IMR-90 (cell line): ENCODE results near the gene BAIAP2. TPM values are rescaled to one million over a fixed set of nuclear protein-coding genes. Genes with fewer than 3 reads are reported as not detected.

ENCODE experiments used
- ATAC-seq: fragments of 200-7000 bp; cut with Tn5 transposase; 2 replicates; pipeline ENCODE4 v1.9.1; 2020; ENCODE audit warnings: low read depth, mild to moderate bottlenecking, moderate library complexity
- BruUV-seq: library from RNA; stranded (reverse); fragments of 400-500 nt; replicated peaks from 2 replicates; lab custom pipeline; 2021; lab: Mats Ljungman, UMichigan
- CTCF ChIA-PET: fragments of 300-600 bp; formaldehyde crosslinking; extraction: SDS; loops from one replicate; lab custom pipeline; 2021; ENCODE audit warnings: antibody characterized with exemption; lab: Yijun Ruan, JAX
- POLR2A ChIA-PET: fragments of 300-600 bp; sonication (Branson Sonifier 250); formaldehyde crosslinking; loops from one replicate; lab custom pipeline; 2022; ENCODE audit warnings: antibody characterized with exemption; ENCODE audit not compliant: unreplicated experiment; lab: Charles Lee
- DNase-seq: peaks from one replicate; pipeline ENCODE4 v3.0.0; 2013
- H2AFZ ChIP-seq: replicated peaks from 2 replicates; pipeline ENCODE3; 2013; ENCODE audit warnings: low read length, mild to moderate bottlenecking; ENCODE audit not compliant: poor library complexity
- H2AK5ac ChIP-seq: 2 replicates; pipeline ENCODE4 v1.6.1; 2013; ENCODE audit warnings: low read depth, low read length, inconsistent platforms
- H2AK9ac ChIP-seq: replicated peaks from 2 replicates; pipeline ENCODE3; 2013; ENCODE audit warnings: mild to moderate bottlenecking, low read depth, low read length, moderate library complexity; ENCODE audit not compliant: poor library complexity
- H2BK120ac ChIP-seq: 2 replicates; pipeline ENCODE4 v1.6.1; 2013; ENCODE audit warnings: low read depth, low read length, inconsistent platforms
- H2BK15ac ChIP-seq: 3 replicates; pipeline ENCODE4 v1.6.1; 2013; ENCODE audit warnings: low read depth, low read length, inconsistent platforms
- H2BK20ac ChIP-seq: 2 replicates; pipeline ENCODE4 v1.6.1; 2013; ENCODE audit warnings: low read depth, mild to moderate bottlenecking, inconsistent platforms, low read length, moderate library complexity
- H2BK5ac ChIP-seq: 2 replicates; pipeline ENCODE4 v1.6.1; 2013; ENCODE audit warnings: mild to moderate bottlenecking, low read depth, low read length, inconsistent platforms; ENCODE audit not compliant: poor library complexity, severe bottlenecking
- H3K14ac ChIP-seq: replicated peaks from 2 replicates; pipeline ENCODE4 v1.6.1; 2013; ENCODE audit warnings: low read depth, low read length, inconsistent platforms
- H3K18ac ChIP-seq: 2 replicates; pipeline ENCODE4 v1.6.1; 2013; ENCODE audit warnings: low read depth, low read length, control low read depth
- H3K23ac ChIP-seq: 2 replicates; pipeline ENCODE4 v1.6.1; 2013; ENCODE audit warnings: low read depth, low read length, inconsistent platforms
- H3K27ac ChIP-seq: 2 replicates; pipeline ENCODE4 v1.5.1; 2013; ENCODE audit warnings: mild to moderate bottlenecking, control low read depth, low read length; ENCODE audit not compliant: insufficient read depth
- H3K27me3 ChIP-seq: 2 replicates; pipeline ENCODE4 v1.6.1; 2013; ENCODE audit warnings: low read length; ENCODE audit not compliant: control insufficient read depth, insufficient read depth
- H3K36me3 ChIP-seq: 2 replicates; pipeline ENCODE4 v1.6.1; 2013; ENCODE audit warnings: low read length, mixed read lengths; ENCODE audit not compliant: control insufficient read depth, insufficient read depth
- H3K4ac ChIP-seq: 2 replicates; pipeline ENCODE4 v1.6.1; 2013; ENCODE audit warnings: low read depth, low read length, inconsistent platforms
- H3K4me1 ChIP-seq: 2 replicates; pipeline ENCODE4 v1.6.1; 2013; ENCODE audit warnings: low read length, mixed read lengths; ENCODE audit not compliant: control insufficient read depth, insufficient read depth
- H3K4me2 ChIP-seq: 2 replicates; pipeline ENCODE4 v1.6.1; 2013; ENCODE audit warnings: low read depth, mild to moderate bottlenecking, control low read depth, low read length, moderate library complexity
- H3K4me3 ChIP-seq: 2 replicates; pipeline ENCODE4 v1.5.1; 2013; ENCODE audit warnings: low read depth, mild to moderate bottlenecking, control low read depth, low read length, moderate library complexity; ENCODE audit not compliant: insufficient read depth
- H3K56ac ChIP-seq: 2 replicates; pipeline ENCODE4 v1.6.1; 2013; ENCODE audit warnings: low read length, inconsistent platforms; ENCODE audit not compliant: insufficient read depth; ENCODE audit errors: extremely low read depth
- H3K79me1 ChIP-seq, 2 experiments: 2 replicates each; pipeline ENCODE4 v1.6.1; 2013; ENCODE audit warnings: low read length in 2 of 2, inconsistent platforms in 1 of 2, low read depth in 1 of 2
- H3K9ac ChIP-seq: 2 replicates; pipeline ENCODE4 v1.6.1; 2013; ENCODE audit warnings: low read depth, low read length, control low read depth
- H3K9me1 ChIP-seq: 2 replicates; pipeline ENCODE4 v1.6.1; 2013; ENCODE audit warnings: low read length, inconsistent platforms; ENCODE audit not compliant: insufficient read depth
- H3K9me3 ChIP-seq: 2 replicates; pipeline ENCODE4 v1.6.1; 2013; ENCODE audit warnings: low read length; ENCODE audit not compliant: control insufficient read depth, insufficient read depth
- H4K20me1 ChIP-seq: 2 replicates; pipeline ENCODE4 v1.6.1; 2013; ENCODE audit warnings: low read length, inconsistent platforms; ENCODE audit not compliant: insufficient read depth
- H4K5ac ChIP-seq: 2 replicates; pipeline ENCODE4 v1.6.1; 2013; ENCODE audit warnings: mild to moderate bottlenecking, low read depth, low read length, control low read depth
- H4K8ac ChIP-seq, 2 experiments: 2 replicates each; pipeline ENCODE4 v1.6.1; 2013; ENCODE audit warnings: low read depth in 2 of 2, low read length in 2 of 2, control low read depth in 1 of 2, inconsistent platforms in 1 of 2
- H4K91ac ChIP-seq: 2 replicates; pipeline ENCODE4 v1.6.1; 2013; ENCODE audit warnings: low read depth, low read length, inconsistent platforms; ENCODE audit not compliant: insufficient read depth
- CEBPB ChIP-seq: IDR thresholded peaks from 2 replicates; pipeline ENCODE4 v1.6.1; 2012; ENCODE audit warnings: low read depth, low read length, improper control_type of control experiment
- MAFK ChIP-seq: IDR thresholded peaks from 2 replicates; pipeline ENCODE4 v1.6.1; 2012; ENCODE audit warnings: low read depth, low read length, improper control_type of control experiment
- MXI1 ChIP-seq: IDR thresholded peaks from 2 replicates; pipeline ENCODE4 v1.6.1; 2012; ENCODE audit warnings: low read depth, mild to moderate bottlenecking, low read length, moderate library complexity, borderline replicate concordance
- RCOR1 ChIP-seq: IDR thresholded peaks from 2 replicates; pipeline ENCODE4 v1.6.1; 2012; ENCODE audit warnings: mild to moderate bottlenecking, low read length, improper control_type of control experiment; ENCODE audit not compliant: insufficient replicate concordance
- RFX5 ChIP-seq: IDR thresholded peaks from 2 replicates; pipeline ENCODE4 v1.8.0; 2012; ENCODE audit warnings: low read depth, mild to moderate bottlenecking, low read length, moderate library complexity
- WGBS, 2 experiments: methylation state at CpG; one replicate each; pipeline versions ENCODE4 v1.1.5 to v1.1.7; 2013; ENCODE audit warnings: missing lambda C conversion rate in 2 of 2; ENCODE audit not compliant: insufficient read length in 1 of 2; ENCODE audit errors: extremely low coverage in 2 of 2; 5-methylcytosine and 5-hydroxymethylcytosine counted together
- dilution Hi-C: fragments of 300-500 bp; cut with HindIII; formaldehyde crosslinking; loops from one replicate; pipeline ENCODE4 v1.14.3; 2018; ENCODE audit warnings: low sequenced_read_pairs; ENCODE audit not compliant: unreplicated experiment
- in situ Hi-C: fragments of 300-500 bp; cut with MboI; formaldehyde crosslinking; loops from 3 replicates; pipeline ENCODE4 v1.14.3; 2019; ENCODE audit warnings: low sequenced_read_pairs, inconsistent platforms, mixed read lengths
- intact Hi-C: fragments of 100-400 bp; cut with micrococcal nuclease; formaldehyde crosslinking; loops from 2 replicates; pipeline ENCODE4 v1.10.0; 2022
- polyA plus RNA-seq, 3 experiments: library from polyadenylated mRNA; depleted of rRNA; stranded (reverse); fragments of >200 nt; gene quantifications; 2 replicates each; pipeline ENCODE4 v1.2.3, GENCODE V29; 2012; ENCODE audit warnings: low replicate concordance in 1 of 3
- total RNA-seq: library from RNA; depleted of rRNA; stranded (reverse); fragments of >200 nt; gene quantifications from 2 replicates; pipeline ENCODE4 v1.2.3, GENCODE V29; 2012
- TF ChIP-seq, protein P1 (sequence below): fragments of 150-350 bp; IDR thresholded peaks from 2 replicates; pipeline ENCODE4 v1.6.1; 2017; ENCODE audit warnings: mild to moderate bottlenecking, antibody characterized with exemption, low read length, low read depth

BAIAP2 gene
- total and polyA plus RNA-seq, 2 of the 4 experiments (the other 2 are of a cell fraction) = 18.3 to 32.6 TPM

DNA sequence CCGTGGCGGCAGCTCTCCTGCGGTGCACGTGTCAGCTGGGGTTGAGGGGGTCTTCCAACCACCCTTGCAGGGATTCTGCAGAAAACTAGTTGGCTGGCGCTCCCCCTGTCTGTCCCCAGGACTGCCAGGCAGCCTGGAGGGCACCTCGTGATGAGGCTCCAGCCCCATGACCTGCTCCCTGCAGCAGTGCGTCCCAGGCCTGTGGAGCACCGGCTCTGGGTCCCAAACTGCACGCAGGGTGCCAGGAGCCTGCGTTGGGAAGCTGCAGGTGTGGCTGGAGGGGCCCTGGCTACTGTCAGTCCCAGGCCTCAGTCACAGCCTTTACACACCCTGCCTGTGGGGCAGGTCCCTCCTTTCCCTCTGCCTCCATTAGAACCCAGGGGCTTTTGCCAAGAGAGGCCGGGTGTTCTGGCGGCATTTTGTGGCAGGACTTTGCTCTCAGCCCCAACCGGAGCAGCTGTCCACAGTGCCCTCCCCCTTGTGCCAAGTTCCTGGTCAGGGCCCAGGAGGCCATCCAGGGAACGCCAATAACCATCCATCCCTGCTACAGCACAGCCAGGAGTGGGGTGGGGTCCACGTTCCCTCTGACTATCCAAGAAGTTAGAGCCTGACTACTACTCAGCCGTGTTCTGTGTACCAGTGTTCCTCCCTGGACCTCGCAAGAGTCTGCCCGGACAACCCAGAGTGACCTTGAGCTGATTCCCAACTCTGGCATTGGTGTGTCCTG is 34.2 kb upstream of the BAIAP2 start:
- ChIA-PET CTCF (no interaction called here), POLR2A (no interaction called here)
- no peak overlapping the region for H2AK9ac ChIP-seq
- peaks cover 15% of the 10 kb centered on the region for H3K27me3 ChIP-seq
- H3K79me1 ChIP-seq = no peaks in the 10 kb centered on the region
- no peak overlapping the region for H2BK15ac ChIP-seq
- H3K14ac ChIP-seq = no peak overlapping the region
- H2BK5ac ChIP-seq = no peak overlapping the region
- intact Hi-C loops = no loop called here
- no peaks in the 10 kb centered on the region for H3K9me1 ChIP-seq
- no peak overlapping the region for H3K4ac ChIP-seq
- H2BK20ac ChIP-seq = no peak overlapping the region
- dilution Hi-C loops = no loop called here
- peaks cover 39% of the 10 kb centered on the region for H3K36me3 ChIP-seq
- H3K27ac ChIP-seq = no peak overlapping the region
- no peak overlapping the region for H3K56ac ChIP-seq
- no peak overlapping the region for H2AK5ac ChIP-seq
- H2AFZ ChIP-seq = no peak overlapping the region
- 92% methylated on average over 4 of the region's 18 CpGs; no CpG with 5 or more reads in 1 of the 2 experiments for WGBS, 2 experiments
- no peak overlapping the region for H4K5ac ChIP-seq
- H3K4me3 ChIP-seq = no peak overlapping the region
- DNase-seq (no peak), ATAC-seq (no peak)
- H4K91ac ChIP-seq = no peak overlapping the region
- H3K23ac ChIP-seq = no peak overlapping the region
- H2BK120ac ChIP-seq = no peak overlapping the region
- H3K9me3 ChIP-seq = no peaks in the 10 kb centered on the region
- TF ChIP-seq RCOR1 = no peak
- TF ChIP-seq MXI1 = no peak
- no peak for TF ChIP-seq CEBPB
- TF ChIP-seq RFX5 = no peak
- no peak for TF ChIP-seq MAFK
- TF ChIP-seq, protein P1, sequence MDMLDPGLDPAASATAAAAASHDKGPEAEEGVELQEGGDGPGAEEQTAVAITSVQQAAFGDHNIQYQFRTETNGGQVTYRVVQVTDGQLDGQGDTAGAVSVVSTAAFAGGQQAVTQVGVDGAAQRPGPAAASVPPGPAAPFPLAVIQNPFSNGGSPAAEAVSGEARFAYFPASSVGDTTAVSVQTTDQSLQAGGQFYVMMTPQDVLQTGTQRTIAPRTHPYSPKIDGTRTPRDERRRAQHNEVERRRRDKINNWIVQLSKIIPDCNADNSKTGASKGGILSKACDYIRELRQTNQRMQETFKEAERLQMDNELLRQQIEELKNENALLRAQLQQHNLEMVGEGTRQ = no peak
- no TSS peak for BruUV-seq
- H3K4me1 ChIP-seq = peaks cover 9% of the 10 kb centered on the region
- in situ Hi-C loops = no loop called here
- H3K18ac ChIP-seq = no peak overlapping the region
- no peak overlapping the region for H4K8ac ChIP-seq
- H3K9ac ChIP-seq = no peak overlapping the region
- no peak overlapping the region for H3K4me2 ChIP-seq
- peaks cover 7% of the 10 kb centered on the region; the same call in 1 of the 2 replicates for H4K20me1 ChIP-seq
